Mesodermal cell (in vitro differentiated cells): Measurements from ENCODE around the gene NDUFS1.
"Not testable (repeated sequence)": the region's sequence is repeated elsewhere in the genome, so short reads cannot be mapped to it uniquely, and the experiment has no call there.

Experiments used
- H3K27ac ChIP-seq: 2 replicates; pipeline ENCODE4 v1.7.0; 2013; ENCODE audit warnings: mild to moderate bottlenecking, low read depth, low read length, moderate library complexity; ENCODE audit not compliant: severe bottlenecking
- H3K36me3 ChIP-seq: 2 replicates; pipeline ENCODE4 v1.7.1; 2013; ENCODE audit warnings: mild to moderate bottlenecking, low read length, moderate library complexity; ENCODE audit not compliant: control insufficient read depth, insufficient read depth
- H3K4me1 ChIP-seq: one replicate; pipeline ENCODE4 v1.7.1; 2013; ENCODE audit warnings: mild to moderate bottlenecking, low read length; ENCODE audit not compliant: insufficient read depth, control insufficient read depth, poor library complexity, severe bottlenecking
- H3K4me3 ChIP-seq: 2 replicates; pipeline ENCODE4 v1.7.0; 2013; ENCODE audit warnings: low read length, control low read depth, mild to moderate bottlenecking; ENCODE audit not compliant: insufficient read depth, poor library complexity, severe bottlenecking; ENCODE audit errors: extremely low read depth
- H3K9me3 ChIP-seq: 2 replicates; pipeline ENCODE4 v1.7.1; 2013; ENCODE audit warnings: mild to moderate bottlenecking, low read length, moderate library complexity; ENCODE audit not compliant: control insufficient read depth
- WGBS, 2 experiments: methylation state at CpG; one replicate each; pipeline ENCODE4 v1.1.5; 2013; ENCODE audit warnings: missing lambda C conversion rate in 2 of 2; ENCODE audit not compliant: insufficient coverage in 2 of 2; 5-methylcytosine and 5-hydroxymethylcytosine counted together

Gene NDUFS1

GRCh38 chr2:206098872-206099271 lies 60.4 kb downstream of the NDUFS1 start:
- not testable (repeated sequence) for H3K9me3 ChIP-seq, H3K36me3 ChIP-seq, H3K27ac ChIP-seq, H3K4me1 ChIP-seq, H3K4me3 ChIP-seq
- 91 to 97% methylated on average over 17 to 19 of the region's 19 CpGs for WGBS, 2 experiments

- no peaks in the 10 kb centered on the region for H3K36me3 ChIP-seq
- no peak overlapping the region for H3K4me3 ChIP-seq
- H3K9me3 ChIP-seq: no peaks in the 10 kb centered on the region
- 89 to 100% methylated on average over 4 to 8 of the region's 9 CpGs for WGBS, 2 experiments
- no peak overlapping the region for H3K27ac ChIP-seq
- H3K4me1 ChIP-seq: peaks cover 8% of the 10 kb centered on the region
Measured at GRCh38 chr2:206098471-206098870, 60.8 kb downstream of the NDUFS1 start.

DNA sequence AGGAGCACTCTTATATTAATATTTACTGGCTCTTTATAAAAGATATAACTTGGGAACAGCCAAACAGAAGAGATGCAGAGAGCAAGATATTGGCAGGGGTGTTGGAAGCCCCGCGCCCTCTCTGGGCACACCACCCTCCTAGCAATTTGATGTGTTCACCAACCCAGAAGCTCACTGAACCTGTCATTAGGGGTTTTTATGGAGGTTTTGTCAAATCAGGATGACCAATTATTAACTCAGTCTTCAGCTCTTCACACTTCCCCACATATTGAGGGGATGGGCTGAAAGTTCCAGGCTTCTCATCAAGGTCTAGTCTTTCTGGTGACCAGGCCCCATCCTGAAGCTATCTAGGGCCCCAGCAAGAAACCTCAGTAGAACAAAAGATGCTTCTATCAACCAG lies 62.4 kb downstream of the NDUFS1 start:
- H3K9me3 ChIP-seq: no peaks in the 10 kb centered on the region
- peaks cover 8% of the 10 kb centered on the region for H3K4me1 ChIP-seq
- no peaks in the 10 kb centered on the region for H3K36me3 ChIP-seq
- H3K4me3 ChIP-seq: no peak overlapping the region
- no peak overlapping the region for H3K27ac ChIP-seq
- 100% methylated on average over 2 of the region's 2 CpGs; no CpG with 5 or more reads in 1 of the 2 experiments for WGBS, 2 experiments

DNA sequence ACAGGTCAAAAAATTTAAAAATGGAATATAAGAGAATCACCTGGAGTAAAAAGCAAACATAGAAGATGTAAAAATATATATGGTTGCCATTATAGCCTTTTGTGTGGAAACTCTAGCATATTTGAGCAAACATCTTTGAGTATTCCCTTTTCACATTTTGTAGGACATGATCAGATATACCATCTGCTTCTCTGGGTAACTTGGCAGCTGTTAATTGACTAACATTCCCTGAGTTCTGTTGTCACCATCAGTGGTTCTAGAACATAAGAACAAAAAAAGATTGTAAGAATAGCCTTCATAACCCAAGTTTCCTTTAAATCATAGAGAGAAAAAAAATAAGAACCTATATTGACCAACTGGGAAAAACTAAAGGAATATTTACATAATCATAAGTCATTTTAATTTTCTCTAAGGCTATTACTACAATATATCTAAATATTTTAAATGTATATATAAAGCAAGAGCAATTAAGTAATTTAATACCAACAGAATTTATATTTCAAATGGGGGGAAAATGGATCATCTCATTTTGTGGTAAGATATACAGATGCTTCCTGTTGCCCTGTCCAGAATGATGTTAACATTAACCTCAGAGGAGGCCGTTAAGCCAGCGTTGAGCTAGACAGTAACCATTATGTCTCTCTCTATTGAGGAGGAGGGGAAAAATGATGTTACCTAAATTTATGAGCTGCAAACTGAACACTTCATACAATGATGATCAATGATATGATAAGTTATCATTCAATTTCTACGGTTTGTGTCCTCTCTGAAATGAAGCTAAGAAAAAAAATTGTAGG lies 63.5 kb downstream of the NDUFS1 start:
- Histone ChIP-seq H3K4me1 (peaks cover 8% of the 10 kb centered on the region), H3K9me3 (no peaks in the 10 kb centered on the region), H3K36me3 (peaks cover 2% of the 10 kb centered on the region), H3K4me3 (no peak overlapping the region), H3K27ac (no peak overlapping the region)
- WGBS, 2 experiments: 100% methylated on average over 1 to 3 of the region's 3 CpGs

DNA sequence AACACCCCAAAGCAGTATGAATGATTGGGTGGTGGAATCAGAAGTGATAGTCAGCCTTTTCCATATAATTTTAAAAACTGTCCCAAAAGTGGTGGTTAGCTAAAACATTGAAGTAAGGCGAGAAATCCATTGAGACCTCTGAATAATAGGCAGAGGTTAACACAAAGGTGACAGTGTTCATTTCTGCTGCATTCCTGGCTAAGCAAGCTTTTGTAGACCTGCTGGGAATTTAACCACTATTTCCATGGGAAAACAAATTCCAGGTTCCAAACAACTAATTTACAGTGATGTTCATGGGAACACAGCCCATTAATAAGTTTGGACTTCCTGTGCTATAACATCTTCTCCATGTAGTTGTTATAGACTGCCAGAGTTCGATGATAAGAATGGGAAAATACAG lies 66.9 kb downstream of the NDUFS1 start:
- peaks cover 10% of the 10 kb centered on the region for H3K36me3 ChIP-seq
- H3K4me3 ChIP-seq: no peak overlapping the region
- no peak overlapping the region for H3K27ac ChIP-seq
- peaks cover 3% of the 10 kb centered on the region for H3K9me3 ChIP-seq
- WGBS, 2 experiments: 100% methylated on average over 1 of the region's 2 CpGs; no CpG with 5 or more reads in 1 of the 2 experiments
- H3K4me1 ChIP-seq: peaks cover 8% of the 10 kb centered on the region

DNA sequence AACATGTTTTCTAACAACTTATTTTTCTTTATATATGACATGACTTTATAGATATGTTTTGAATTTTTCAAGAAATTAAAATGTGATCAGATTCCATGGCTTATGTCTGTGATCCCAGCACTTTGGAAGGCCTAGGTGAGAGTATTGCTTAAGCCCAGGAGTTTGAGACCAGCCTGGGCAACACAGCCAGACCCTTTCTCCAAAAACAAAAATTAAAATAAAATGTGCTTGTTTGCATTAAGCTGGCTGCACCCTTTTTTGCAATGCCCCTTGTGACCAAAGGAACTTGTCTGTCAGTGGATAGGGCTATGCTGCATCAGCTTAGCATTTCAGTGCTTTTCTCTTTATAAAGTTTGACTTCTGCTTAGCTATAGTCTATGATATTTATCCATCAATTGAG lies 71.0 kb downstream of the NDUFS1 start:
- Histone ChIP-seq H3K9me3 (peaks cover 3% of the 10 kb centered on the region), H3K4me3 (no peak overlapping the region), H3K36me3 (peaks cover 10% of the 10 kb centered on the region), H3K27ac (no peak overlapping the region), H3K4me1 (peaks cover 8% of the 10 kb centered on the region)

- WGBS, 2 experiments: 11 to 27% methylated on average over 2 to 3 of the region's 4 CpGs
- Histone ChIP-seq H3K9me3 (peaks cover 3% of the 10 kb centered on the region), H3K27ac (peak overlapping the region; percentile 32), H3K36me3 (peaks cover 10% of the 10 kb centered on the region), H3K4me3 (peak overlapping the region; percentile 78), H3K4me1 (peaks cover 8% of the 10 kb centered on the region)
Measured at GRCh38 chr2:206086716-206087350, 72.4 kb downstream of the NDUFS1 start.

- H3K4me3 ChIP-seq: peak within 1 kb of the TSS; percentile 78
- H3K9me3 ChIP-seq: peaks cover 3% of the 10 kb centered on the region
- peak within 1 kb of the TSS; percentile 96 for H3K27ac ChIP-seq
- peaks cover 9% of the 10 kb centered on the region for H3K36me3 ChIP-seq
- 0% methylated on average over 20 to 33 of the region's 39 CpGs for WGBS, 2 experiments
- peaks cover 8% of the 10 kb centered on the region for H3K4me1 ChIP-seq
Measured at GRCh38 chr2:206085742-206086445, 73.3 kb downstream of the NDUFS1 start, which contains the start of gene INO80D. Gene INO80D, minus strand, starts transcription at chr2:206086174. Its CDS starts 23,158 bp downstream, at chr2:206063016.

DNA sequence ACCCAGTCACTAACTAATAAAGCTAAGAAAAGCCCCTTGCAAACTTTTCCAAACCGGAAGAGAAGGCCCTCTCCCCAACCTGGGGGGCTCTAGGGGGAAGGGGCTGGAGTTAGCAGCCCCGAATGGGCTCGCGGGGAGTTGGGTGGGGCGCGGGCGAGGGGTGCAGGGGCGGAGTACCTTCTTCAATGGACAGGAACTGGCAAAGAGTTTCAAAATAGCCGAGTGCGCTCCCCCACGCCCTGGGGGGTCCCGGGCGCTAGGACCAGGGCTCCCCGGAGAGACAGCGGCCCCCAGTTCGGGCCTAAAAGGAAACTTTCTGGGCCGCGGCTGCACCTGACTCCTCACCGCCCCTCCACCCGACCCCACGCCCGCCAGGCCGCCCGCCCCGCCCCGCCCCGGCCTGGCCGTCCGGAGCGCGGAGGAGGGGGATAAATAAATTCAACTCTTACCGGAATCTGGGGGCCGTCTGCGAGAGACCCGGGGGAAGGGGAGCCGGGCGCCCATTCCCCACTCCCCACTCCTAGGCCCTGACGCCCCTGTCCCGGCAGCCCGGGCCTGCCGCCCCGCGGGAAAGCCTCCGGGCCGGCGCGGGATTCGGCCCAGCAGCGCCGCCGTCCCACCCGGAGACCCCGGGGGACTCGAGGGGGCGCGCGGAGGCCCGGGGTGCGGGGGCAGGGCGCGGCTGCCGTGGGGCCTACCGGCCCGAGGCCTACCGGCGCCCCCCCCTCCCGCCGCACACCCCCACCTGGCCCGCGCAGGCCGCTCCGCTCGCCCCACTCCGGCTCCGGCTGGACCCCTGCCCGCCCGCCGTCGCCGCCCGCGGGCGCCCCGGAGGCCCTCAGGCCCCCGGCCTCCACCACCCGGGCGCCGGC lies 74.1 kb downstream of the NDUFS1 start:
- 0% methylated on average over 30 to 52 of the region's 88 CpGs for WGBS, 2 experiments
- H3K36me3 ChIP-seq: peaks cover 2% of the 10 kb centered on the region

GRCh38 chr2:206084439-206084869 lies 74.8 kb downstream of the NDUFS1 start:
- Histone ChIP-seq H3K4me3 (peak overlapping the region; percentile 78), H3K36me3 (no peaks in the 10 kb centered on the region), H3K27ac (peak overlapping the region; percentile 96), H3K4me1 (peaks cover 8% of the 10 kb centered on the region), H3K9me3 (peaks cover 3% of the 10 kb centered on the region)
- 0 to 4% methylated on average over 4 of the region's 10 CpGs for WGBS, 2 experiments

More for the DNA sequence above, 74.1 kb downstream of the NDUFS1 start:
- peaks cover 8% of the 10 kb centered on the region for H3K4me1 ChIP-seq
- H3K27ac ChIP-seq: peak overlapping the region; percentile 96
- H3K4me3 ChIP-seq: peak overlapping the region; percentile 78
- peaks cover 3% of the 10 kb centered on the region for H3K9me3 ChIP-seq
